ENCODE data around the gene KRT27. TPM values are rescaled to one million over a fixed set of nuclear protein-coding genes. Genes with fewer than 3 reads are reported as not detected.

KRT27 gene
- total RNA-seq, 1 donor from 2014 or later: not detected

- H3K27me3 Mint-ChIP-seq (ENCODE audit: low read depth): peaks cover 62% of the 10 kb centered on the region
- no peak for DNase-seq (ENCODE audit: low read depth, low spot score)
- peaks cover 16% of the 10 kb centered on the region for H3K36me3 Mint-ChIP-seq (ENCODE audit: low read depth)
- no peak overlapping the region for H3K27ac Mint-ChIP-seq (ENCODE audit: unreplicated experiment)
- peaks cover 10% of the 10 kb centered on the region for H3K4me1 Mint-ChIP-seq
- H3K4me3 Mint-ChIP-seq: no peak overlapping the region
- H3K9me3 Mint-ChIP-seq: peaks cover 11% of the 10 kb centered on the region
- TF ChIP-seq CTCF (conservative IDR thresholded peaks at IDR 0.05): no peak
Measured at GRCh38 chr17:40813804-40814203, 31.5 kb upstream of the KRT27 start.

DNA sequence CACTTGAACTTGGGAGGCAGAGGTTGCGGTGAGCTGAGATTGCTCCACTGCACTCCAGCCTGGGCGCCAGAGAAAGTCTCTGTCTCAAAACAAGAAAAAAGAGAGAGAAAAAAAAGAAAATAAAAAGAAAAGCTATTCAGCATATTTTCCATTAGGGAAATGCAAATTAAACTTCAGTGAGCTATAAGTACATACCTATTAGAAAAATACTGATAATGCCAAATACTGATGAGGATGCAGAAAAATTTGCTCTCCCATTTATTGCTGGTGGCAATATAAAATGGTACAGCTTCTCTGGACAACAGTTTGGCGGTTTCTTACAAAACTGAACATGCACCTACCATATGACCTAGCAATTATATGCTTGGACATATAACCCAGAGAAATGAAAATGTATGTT is 30.3 kb upstream of the KRT27 start:
- Mint-ChIP-seq H3K4me1 (peaks cover 4% of the 10 kb centered on the region), H3K9me3 (peaks cover 11% of the 10 kb centered on the region), H3K36me3 (ENCODE audit: low read depth) (peaks cover 11% of the 10 kb centered on the region), H3K27ac (ENCODE audit: unreplicated experiment) (no peak overlapping the region), H3K27me3 (ENCODE audit: low read depth) (peaks cover 74% of the 10 kb centered on the region), H3K4me3 (no peak overlapping the region)
- no peak for TF ChIP-seq CTCF (conservative IDR thresholded peaks at IDR 0.05)
- DNase-seq (ENCODE audit: low read depth, low spot score): no peak

DNA sequence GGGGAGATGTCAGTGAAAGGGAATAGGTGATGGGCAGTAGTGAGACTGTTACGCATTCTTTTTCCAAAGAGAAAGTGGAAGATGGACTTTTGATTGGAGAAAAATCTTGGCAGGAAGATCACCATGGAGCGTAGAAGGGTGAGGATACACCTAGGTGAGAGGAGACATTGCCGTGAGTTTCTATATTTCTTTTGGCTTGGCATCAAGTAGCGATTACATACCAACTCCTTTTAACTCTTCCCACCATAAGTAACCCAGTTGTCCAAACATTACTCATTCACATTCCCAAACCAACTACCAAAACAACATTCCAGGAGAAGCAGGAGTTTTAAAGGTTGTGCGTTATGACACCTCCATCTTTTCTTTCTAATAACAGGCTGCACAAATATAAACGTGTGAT is 28.1 kb upstream of the KRT27 start:
- no peaks in the 10 kb centered on the region for H3K36me3 Mint-ChIP-seq (ENCODE audit: low read depth)
- no peak for DNase-seq (ENCODE audit: low read depth, low spot score)
- peaks cover 2% of the 10 kb centered on the region for H3K9me3 Mint-ChIP-seq
- no peak overlapping the region for H3K27ac Mint-ChIP-seq (ENCODE audit: unreplicated experiment)
- peaks cover 94% of the 10 kb centered on the region for H3K27me3 Mint-ChIP-seq (ENCODE audit: low read depth)
- no peaks in the 10 kb centered on the region for H3K4me1 Mint-ChIP-seq
- no peak for TF ChIP-seq CTCF (conservative IDR thresholded peaks at IDR 0.05)
- H3K4me3 Mint-ChIP-seq: no peak overlapping the region

DNA sequence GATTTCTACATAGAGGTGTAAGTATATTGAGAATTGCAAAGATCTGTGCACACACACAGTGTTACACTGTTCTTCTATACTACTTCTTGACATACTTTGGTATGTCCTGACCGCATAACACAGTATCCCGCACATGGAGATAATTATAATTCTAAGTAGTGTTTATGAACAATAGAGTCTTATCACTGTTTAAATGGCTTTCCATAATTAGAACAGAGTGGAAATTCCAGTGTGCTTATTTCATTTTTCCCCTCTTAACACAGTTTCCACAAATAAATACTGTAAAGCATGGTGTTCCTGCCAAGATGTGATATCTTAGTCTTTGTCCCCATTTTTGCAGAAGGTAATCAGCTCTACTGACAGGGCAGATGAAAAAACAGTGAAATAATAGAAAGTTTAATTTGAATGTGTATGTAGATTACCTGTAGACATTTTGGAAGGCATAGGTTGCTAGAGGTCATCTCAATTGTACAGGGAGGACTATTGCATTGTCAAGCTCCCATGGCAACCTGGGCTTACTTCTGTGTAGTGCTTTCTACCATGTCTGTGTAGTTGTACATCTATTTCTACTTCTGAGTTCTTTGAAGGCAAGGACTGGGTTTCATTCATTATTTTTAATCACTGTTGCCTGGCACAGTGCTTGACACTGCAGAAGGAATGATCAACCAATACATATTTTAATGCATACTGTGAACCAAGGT is 27.5 kb upstream of the KRT27 start:
- no peak overlapping the region for H3K27ac Mint-ChIP-seq (ENCODE audit: unreplicated experiment)
- no peaks in the 10 kb centered on the region for H3K4me1 Mint-ChIP-seq
- H3K4me3 Mint-ChIP-seq: no peak overlapping the region
- no peak for TF ChIP-seq CTCF (conservative IDR thresholded peaks at IDR 0.05)
- DNase-seq (ENCODE audit: low read depth, low spot score): no peak
- no peaks in the 10 kb centered on the region for H3K36me3 Mint-ChIP-seq (ENCODE audit: low read depth)
- peaks cover 98% of the 10 kb centered on the region for H3K27me3 Mint-ChIP-seq (ENCODE audit: low read depth)
- H3K9me3 Mint-ChIP-seq: no peaks in the 10 kb centered on the region

DNA sequence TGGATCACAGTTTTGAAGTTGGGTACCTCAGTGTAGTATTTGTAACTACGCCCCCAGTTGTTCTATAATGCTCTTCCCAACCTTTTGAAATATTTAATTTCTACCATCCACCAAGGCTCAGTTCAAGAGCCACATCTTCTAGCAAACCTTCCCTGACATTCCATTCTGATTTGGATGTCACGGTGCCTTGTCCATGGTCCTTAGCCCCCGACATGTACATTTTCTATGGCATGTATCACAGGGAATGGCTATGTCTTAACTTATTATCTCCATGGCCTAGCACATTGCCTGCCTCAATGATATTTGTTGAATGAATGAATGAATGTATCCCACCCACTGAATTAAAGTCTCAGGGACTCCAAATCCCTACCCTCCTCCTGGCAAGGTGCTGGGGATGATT is 23.8 kb upstream of the KRT27 start:
- no peaks in the 10 kb centered on the region for H3K9me3 Mint-ChIP-seq
- no peak for DNase-seq (ENCODE audit: low read depth, low spot score)
- H3K27me3 Mint-ChIP-seq (ENCODE audit: low read depth): peaks cover 77% of the 10 kb centered on the region
- no peak overlapping the region for H3K4me3 Mint-ChIP-seq
- no peak overlapping the region for H3K27ac Mint-ChIP-seq (ENCODE audit: unreplicated experiment)
- H3K36me3 Mint-ChIP-seq (ENCODE audit: low read depth): no peaks in the 10 kb centered on the region
- no peak for TF ChIP-seq CTCF (conservative IDR thresholded peaks at IDR 0.05)
- H3K4me1 Mint-ChIP-seq: no peaks in the 10 kb centered on the region
